Stomach (tissue), 9 donors: ENCODE data around the gene FNTB. TPM values are rescaled to one million over a fixed set of nuclear protein-coding genes. Genes with fewer than 3 reads are reported as not detected.

ENCODE experiments used
- DNase-seq, 2 donors: peaks; one replicate each; pipeline versions ENCODE4 v3.0.0 to v3.0.0-alpha.2; 2013 to 2019
- H3K27ac ChIP-seq, 5 donors: fragments of 200-600 bp in 4 of 5; sonication (generic) in 4 of 5; one replicate each; pipeline ENCODE4 v1.5.1; 2013 to 2019; ENCODE audit warnings: mild to moderate bottlenecking in 1 of 5, moderate library complexity in 1 of 5
- H3K27me3 ChIP-seq, 3 donors: fragments of 200-600 bp; sonication (generic); one replicate each; pipeline ENCODE4 v1.5.1; 2017 to 2019; ENCODE audit warnings: mixed run types in 1 of 3
- H3K36me3 ChIP-seq, 4 donors: fragments of 200-600 bp; sonication (generic); 1 replicate in 3 of 4; 2 replicates in 1 of 4; pipeline ENCODE4 v1.5.1; 2016 to 2019
- H3K4me1 ChIP-seq, 4 donors: fragments of 200-600 bp; sonication (generic); one replicate each; pipeline ENCODE4 v1.5.1; 2016 to 2019
- H3K4me3 ChIP-seq, 4 donors: fragments of 200-600 bp; sonication (generic) in 3 of 4; one replicate each; pipeline ENCODE4 v1.5.1; 2016 to 2019; ENCODE audit warnings: mild to moderate bottlenecking in 1 of 4
- H3K9me3 ChIP-seq, 4 donors: fragments of 200-600 bp; sonication (generic); one replicate each; pipeline ENCODE4 v1.5.1; 2016 to 2019
- EP300 ChIP-seq: sonication (generic); formaldehyde crosslinking; IDR thresholded peaks from one replicate; pipeline ENCODE4 v1.6.1; 2017; ENCODE audit warnings: antibody characterized with exemption
- POLR2A ChIP-seq, 4 donors: fragments of 450-650 bp; IDR thresholded peaks; one replicate each; pipeline ENCODE4 v1.6.1; 2016; ENCODE audit warnings: antibody characterized with exemption in 4 of 4, control low read depth in 2 of 4, mild to moderate bottlenecking in 1 of 4, moderate library complexity in 1 of 4
- POLR2AphosphoS5 ChIP-seq, 3 donors: sonication (generic); formaldehyde crosslinking; IDR thresholded peaks; one replicate each; pipeline ENCODE4 v1.6.1; 2016; ENCODE audit warnings: antibody characterized with exemption in 3 of 3
- WGBS, 5 donors: extraction: QIAGEN DNeasy Blood & Tissue Kit in 3 of 5; methylation state at CpG; one replicate each; pipeline versions ENCODE4 v1.1.5 to v1.1.7; 2013 to 2018; 5-methylcytosine and 5-hydroxymethylcytosine counted together
- intact Hi-C: fragments of 100-400 bp; cut with DNase I; formaldehyde crosslinking; loops from one replicate; pipeline ENCODE4 v1.15.1; 2023; ENCODE audit warnings: low total_unique reads
- polyA plus RNA-seq, 3 donors: library from polyadenylated mRNA; stranded (reverse); fragments of 200-250 nt; gene quantifications; one replicate each; pipeline ENCODE4 v1.2.3, GENCODE V29; 2013
- total RNA-seq, 5 donors: library from RNA; depleted of rRNA; stranded (reverse); fragments of >200 nt; gene quantifications; one replicate each; pipeline versions ENCODE4 v1.1.0 to v1.2.3, GENCODE V29; 2014 to 2016
- TF ChIP-seq, protein P1 (sequence below), 7 experiments: fragments of 450-650 bp in 4 of 7; fragments of 200-600 bp in 3 of 7; sonication (generic) in 3 of 7; IDR thresholded peaks; one replicate each; pipeline ENCODE4 v1.5.1; 2016 to 2019; ENCODE audit warnings: antibody characterized with exemption in 7 of 7, control low read depth in 2 of 7, mild to moderate bottlenecking in 1 of 7
- donor health status: healthy with polysubstance abuse.
- donor health status: Bipolar disorder and iron deficiency.
- donor health status: healthy.

FNTB gene
- total and polyA plus RNA-seq, 8 donors = 2.9 to 18.3 (median 6.3) TPM; not detected in 1

DNA sequence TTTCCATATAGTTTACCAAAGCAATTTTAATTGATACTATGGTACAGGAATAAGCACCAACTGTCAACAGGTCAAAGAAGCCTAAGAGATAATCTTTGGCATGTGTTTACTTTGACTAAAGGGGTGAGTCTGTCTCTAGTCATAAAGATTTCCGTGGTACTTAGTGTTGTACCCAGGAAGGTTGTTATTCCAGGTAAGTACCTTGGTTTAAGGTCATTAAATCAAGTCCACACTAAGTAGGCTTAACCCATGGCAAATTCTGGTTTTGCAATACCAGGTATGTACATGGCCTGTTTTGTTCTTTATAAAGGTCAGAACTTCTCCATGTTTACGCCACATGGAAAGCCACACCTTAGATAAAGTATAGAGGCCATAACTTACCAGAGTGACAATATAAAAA, 105.7 kb downstream of the FNTB start:
- no peak for TF ChIP-seq POLR2A (IDR thresholded peaks at IDR 0.05)
- TF ChIP-seq EP300 = no peak
- TF ChIP-seq POLR2AphosphoS5 (IDR thresholded peaks at IDR 0.05) = no peak
- TF ChIP-seq, protein P1, sequence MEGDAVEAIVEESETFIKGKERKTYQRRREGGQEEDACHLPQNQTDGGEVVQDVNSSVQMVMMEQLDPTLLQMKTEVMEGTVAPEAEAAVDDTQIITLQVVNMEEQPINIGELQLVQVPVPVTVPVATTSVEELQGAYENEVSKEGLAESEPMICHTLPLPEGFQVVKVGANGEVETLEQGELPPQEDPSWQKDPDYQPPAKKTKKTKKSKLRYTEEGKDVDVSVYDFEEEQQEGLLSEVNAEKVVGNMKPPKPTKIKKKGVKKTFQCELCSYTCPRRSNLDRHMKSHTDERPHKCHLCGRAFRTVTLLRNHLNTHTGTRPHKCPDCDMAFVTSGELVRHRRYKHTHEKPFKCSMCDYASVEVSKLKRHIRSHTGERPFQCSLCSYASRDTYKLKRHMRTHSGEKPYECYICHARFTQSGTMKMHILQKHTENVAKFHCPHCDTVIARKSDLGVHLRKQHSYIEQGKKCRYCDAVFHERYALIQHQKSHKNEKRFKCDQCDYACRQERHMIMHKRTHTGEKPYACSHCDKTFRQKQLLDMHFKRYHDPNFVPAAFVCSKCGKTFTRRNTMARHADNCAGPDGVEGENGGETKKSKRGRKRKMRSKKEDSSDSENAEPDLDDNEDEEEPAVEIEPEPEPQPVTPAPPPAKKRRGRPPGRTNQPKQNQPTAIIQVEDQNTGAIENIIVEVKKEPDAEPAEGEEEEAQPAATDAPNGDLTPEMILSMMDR (IDR thresholded peaks at IDR 0.05) = no peak
- Histone ChIP-seq H3K4me1 (peaks cover 27 to 63% (median 47%) of the 10 kb centered on the region in 4 donors), H3K9me3 (peaks cover 0 to 5% (median 0%) of the 10 kb centered on the region in 4 donors), H3K36me3 (peaks cover 26 to 83% (median 74%) of the 10 kb centered on the region in 4 donors), H3K27ac (no peak overlapping the region), H3K4me3 (no peak overlapping the region), H3K27me3 (no peaks in the 10 kb centered on the region)
- 64 to 85% (median 74%) methylated on average over 2 of the region's 2 CpGs for whole genome bisulfite sequencing, 5 donors
- DNase-seq = no peak
- intact Hi-C loops = no loop called here

DNA sequence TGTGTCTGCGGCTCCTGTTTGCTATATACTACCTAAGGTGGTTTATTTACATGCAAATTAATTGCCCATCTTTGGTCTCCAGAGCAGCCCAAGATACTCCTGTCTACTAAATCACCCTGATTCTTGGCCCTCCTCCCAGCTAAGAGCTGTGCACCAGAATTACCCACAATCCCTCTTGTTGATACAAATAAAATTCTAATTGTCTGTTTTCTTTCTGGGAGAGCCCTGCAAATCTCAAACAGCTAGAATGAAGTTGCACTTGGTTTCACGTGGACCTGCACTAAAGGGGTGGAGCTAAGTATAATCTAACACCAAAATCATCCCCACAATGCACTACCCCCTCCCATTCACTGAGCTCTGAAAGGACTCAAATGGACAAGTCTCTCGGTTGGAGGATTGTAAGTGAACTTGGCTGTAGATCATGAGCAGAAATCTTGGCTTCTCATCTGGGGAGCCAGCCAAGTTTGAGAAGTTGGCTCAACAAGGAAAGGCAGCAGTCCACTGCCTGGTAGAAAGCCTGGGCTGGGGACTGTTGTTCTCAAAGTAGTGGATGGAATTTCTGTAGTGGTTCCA, 109.0 kb downstream of the FNTB start:
- 25 to 38% (median 33%) methylated on average over 3 of the region's 3 CpGs for WGBS, 5 donors
- Histone ChIP-seq H3K9me3 (no peaks in the 10 kb centered on the region), H3K4me1 (peaks cover 49 to 97% (median 76%) of the 10 kb centered on the region in 4 donors), H3K36me3 (peaks cover 12 to 50% (median 46%) of the 10 kb centered on the region in 4 donors), H3K4me3 (no peak overlapping the region), H3K27ac (peak overlapping the region; percentile 49 to 73 (median 71)), H3K27me3 (no peaks in the 10 kb centered on the region)
- TF ChIP-seq POLR2AphosphoS5 (IDR thresholded peaks at IDR 0.05) = peak; percentile 4 to 19 (median 5)
- TF ChIP-seq, protein P1 (IDR thresholded peaks at IDR 0.05) = no peak
- intact Hi-C loops = no loop called here
- peak; percentile 72 to 87 for DNase-seq

DNA sequence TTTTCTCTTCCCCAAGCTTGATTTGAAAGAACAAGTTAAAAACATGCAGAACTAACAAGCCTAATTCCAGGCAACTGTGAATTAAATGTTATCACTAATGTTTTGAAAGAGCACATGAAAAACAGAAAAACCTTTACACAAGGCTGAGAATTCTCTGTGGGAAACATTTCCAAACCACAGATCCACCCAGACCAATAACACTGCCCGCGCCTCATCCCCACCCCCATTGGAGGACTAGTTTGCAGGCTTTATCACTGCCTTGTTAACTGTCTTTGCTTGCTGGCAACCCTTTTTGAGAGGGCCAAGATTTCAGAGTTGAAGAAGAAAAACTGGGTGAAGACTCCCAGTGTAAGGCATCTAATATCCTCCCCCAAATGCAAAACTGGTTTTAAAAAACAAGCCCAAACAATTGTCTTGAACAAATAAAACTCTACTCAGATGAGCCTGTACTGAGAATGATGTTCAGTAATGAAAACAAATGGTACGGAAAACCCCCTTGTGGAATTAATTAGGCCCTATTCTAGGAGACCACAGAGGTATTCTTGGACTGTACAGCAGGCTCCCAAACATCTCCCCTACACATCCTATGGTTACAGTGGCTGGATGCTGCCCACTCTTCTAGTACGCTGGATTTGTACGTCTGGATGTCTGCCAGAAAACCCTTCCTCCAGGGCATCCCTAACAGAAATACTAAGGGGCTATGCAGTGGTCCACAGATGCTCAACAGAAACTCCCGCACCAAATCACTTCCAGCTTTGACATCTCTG, 109.8 kb downstream of the FNTB start:
- Histone ChIP-seq H3K4me1 (peaks cover 55 to 97% (median 80%) of the 10 kb centered on the region in 4 donors), H3K27me3 (no peaks in the 10 kb centered on the region), H3K9me3 (no peaks in the 10 kb centered on the region), H3K4me3 (no peak overlapping the region), H3K36me3 (peaks cover 12 to 42% (median 38%) of the 10 kb centered on the region in 4 donors), H3K27ac (peak overlapping the region in 4 of 5 donors; percentile 49 to 73 (median 64))
- WGBS, 5 donors = 40 to 73% (median 63%) methylated on average over 6 of the region's 6 CpGs
- peak in 1 of 2 donors; percentile 35 for DNase-seq
- intact Hi-C loops = no loop called here
- TF ChIP-seq POLR2A (IDR thresholded peaks at IDR 0.05) (no peak), EP300 (no peak), POLR2AphosphoS5 (IDR thresholded peaks at IDR 0.05) (no peak)
- TF ChIP-seq, protein P1 (IDR thresholded peaks at IDR 0.05) = no peak

DNA sequence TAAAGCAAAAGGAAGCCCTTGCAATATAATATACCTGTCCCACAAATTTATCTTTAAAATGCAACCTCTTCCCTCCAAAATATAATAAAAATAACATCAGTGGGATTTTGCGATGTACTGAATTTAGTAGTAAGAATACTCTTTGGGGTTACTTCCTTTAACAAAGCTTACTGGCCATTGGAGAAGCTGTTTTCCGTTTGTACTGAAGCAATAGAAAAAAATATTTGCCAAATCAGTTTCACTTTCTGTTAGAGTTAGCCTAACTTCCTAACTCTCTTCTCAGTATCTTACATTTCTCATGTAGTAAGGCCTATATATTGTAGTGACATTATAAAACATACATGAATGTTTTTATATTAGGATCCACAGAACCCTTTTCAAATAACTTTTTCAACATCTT, 111.9 kb downstream of the FNTB start:
- DNase-seq = peak in 1 of 2 donors; percentile 56

More for the DNA sequence above, 111.9 kb downstream of the FNTB start:
- intact Hi-C loops = no loop called here
- TF ChIP-seq POLR2A (IDR thresholded peaks at IDR 0.05) (no peak), POLR2AphosphoS5 (IDR thresholded peaks at IDR 0.05) (no peak), EP300 (no peak)
- TF ChIP-seq, protein P1 (IDR thresholded peaks at IDR 0.05) = no peak
- peaks cover 55 to 86% (median 77%) of the 10 kb centered on the region in 4 donors for H3K4me1 ChIP-seq
- H3K27ac ChIP-seq = peak overlapping the region in 4 of 5 donors; percentile 25 to 73 (median 60)
- H3K36me3 ChIP-seq = peaks cover 5 to 22% (median 17%) of the 10 kb centered on the region in 4 donors
- H3K27me3 ChIP-seq = no peaks in the 10 kb centered on the region
- no peaks in the 10 kb centered on the region for H3K9me3 ChIP-seq
- peak overlapping the region in 3 of 4 donors; percentile 3 to 23 (median 11) for H3K4me3 ChIP-seq
- WGBS, 5 donors = 5 to 21% (median 8%) methylated on average over 2 of the region's 2 CpGs
